T-helper 2 cell treated with Interferon-gamma antibody and Interleukin-4, amounts not matched to agents 5 μg/mL and 100 μg/mL, for 36 hours (primary cell): ENCODE results near the gene TPPP.
"Not testable (repeated sequence)": the region's sequence is repeated elsewhere in the genome, so short reads cannot be mapped to it uniquely, and the experiment has no call there.

Experiments
- DNase-seq: peaks from one replicate; pipeline ENCODE4 v3.0.0; 2021; ENCODE audit warnings: low spot score
- H3K27ac Mint-ChIP-seq: one replicate; pipeline ENCODE4 v1.8.0; 2021; ENCODE audit warnings: mild to moderate bottlenecking, mixed read lengths
- H3K27me3 Mint-ChIP-seq: one replicate; pipeline ENCODE4 v1.8.0; 2021; ENCODE audit warnings: low read depth, mixed read lengths
- H3K36me3 Mint-ChIP-seq: one replicate; pipeline ENCODE4 v1.8.0; 2021; ENCODE audit warnings: low read depth, mixed read lengths
- H3K4me1 Mint-ChIP-seq: one replicate; pipeline ENCODE4 v1.8.0; 2021; ENCODE audit warnings: low read depth, mixed read lengths
- H3K4me3 Mint-ChIP-seq: one replicate; pipeline ENCODE4 v1.8.0; 2022; ENCODE audit warnings: mild to moderate bottlenecking, moderate library complexity, mixed read lengths
- H3K9me3 Mint-ChIP-seq: one replicate; pipeline ENCODE4 v1.8.0; 2021; ENCODE audit warnings: mixed read lengths

TPPP gene

DNA sequence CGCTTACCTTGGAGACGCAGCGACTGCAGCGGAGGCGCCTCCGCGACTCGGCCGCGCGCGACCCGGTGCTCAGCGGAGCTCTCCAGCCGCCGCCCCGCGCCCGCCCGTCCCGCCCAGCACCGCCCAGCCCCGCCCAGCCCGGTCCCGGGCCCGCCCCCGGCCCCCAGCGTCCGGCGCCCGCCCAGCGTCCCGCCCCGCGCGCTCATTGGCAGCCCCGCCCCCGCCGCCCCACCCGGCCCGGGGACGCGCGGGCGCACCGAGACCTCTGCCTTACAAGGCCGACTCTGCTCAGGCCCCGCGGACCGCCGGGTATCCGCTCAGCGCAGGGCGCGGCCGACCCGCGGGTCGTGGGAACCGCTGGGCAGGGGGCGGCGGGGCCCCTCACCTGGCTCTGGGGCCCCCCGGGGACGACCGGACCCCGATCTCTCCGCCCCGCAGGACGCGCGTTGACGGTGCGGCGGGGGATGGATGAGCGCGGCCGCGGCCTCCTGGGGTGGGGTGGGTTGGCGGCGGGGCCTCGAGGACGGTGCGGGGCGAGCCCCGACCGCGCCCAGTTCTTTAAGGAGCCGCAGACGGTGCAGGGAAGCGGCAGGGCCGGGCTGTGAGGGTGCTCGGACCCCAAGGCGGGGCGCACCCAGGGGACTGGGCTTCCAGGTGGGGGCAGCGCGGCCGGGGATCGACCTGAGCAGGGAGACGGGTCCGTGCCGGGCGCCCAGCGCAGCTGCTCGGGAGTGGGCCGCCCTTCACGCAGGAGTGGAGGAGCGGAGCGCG lies at the start of gene TPPP:
TPPP (minus strand) TSS at position 82 of the 771 bp plus-strand sequence. CDS start 15,292 bp downstream, outside the sequence.
- DNase-seq = peak; percentile 73
- not testable (repeated sequence) for H3K9me3 Mint-ChIP-seq, H3K36me3 Mint-ChIP-seq, H3K27ac Mint-ChIP-seq, H3K4me1 Mint-ChIP-seq
- Mint-ChIP-seq H3K4me3 (peak within 1 kb of the TSS; percentile 52), H3K27me3 (peaks cover 18% of the 10 kb centered on the region)

DNA sequence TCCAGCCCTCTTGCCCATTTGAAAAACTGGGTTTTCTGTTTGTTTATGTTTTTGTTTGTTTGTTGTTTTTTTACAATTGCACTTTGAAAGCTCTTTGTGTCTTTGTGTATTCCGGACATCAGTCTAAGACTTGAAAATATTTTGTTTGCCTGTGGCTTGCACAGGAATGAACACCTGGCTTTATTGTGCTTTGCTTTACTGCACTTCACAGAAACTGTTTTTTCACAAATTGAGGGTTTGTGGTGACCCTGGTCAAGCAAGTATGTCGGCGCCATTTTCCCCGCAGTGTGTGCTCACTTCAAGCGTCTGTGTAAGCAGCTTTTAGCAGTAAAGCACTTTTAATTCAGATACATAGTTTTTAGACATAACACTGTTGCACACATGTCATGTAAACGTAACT lies 49.1 kb upstream of the TPPP start:
- peaks cover 14% of the 10 kb centered on the region for H3K27me3 Mint-ChIP-seq
- not testable (repeated sequence) for H3K4me3 Mint-ChIP-seq, DNase-seq, H3K9me3 Mint-ChIP-seq, H3K4me1 Mint-ChIP-seq, H3K27ac Mint-ChIP-seq, H3K36me3 Mint-ChIP-seq

- H3K9me3 Mint-ChIP-seq, DNase-seq, H3K36me3 Mint-ChIP-seq, H3K4me3 Mint-ChIP-seq, H3K27ac Mint-ChIP-seq, H3K4me1 Mint-ChIP-seq: not testable (repeated sequence)
- H3K27me3 Mint-ChIP-seq = peaks cover 12% of the 10 kb centered on the region
Measured at GRCh38 chr5:734145-734544, 41.0 kb upstream of the TPPP start.

- H3K27me3 Mint-ChIP-seq = peaks cover 13% of the 10 kb centered on the region
- not testable (repeated sequence) for H3K4me1 Mint-ChIP-seq, H3K27ac Mint-ChIP-seq, H3K36me3 Mint-ChIP-seq, H3K4me3 Mint-ChIP-seq, DNase-seq, H3K9me3 Mint-ChIP-seq
Measured at GRCh38 chr5:732754-733454, 39.8 kb upstream of the TPPP start.

DNA sequence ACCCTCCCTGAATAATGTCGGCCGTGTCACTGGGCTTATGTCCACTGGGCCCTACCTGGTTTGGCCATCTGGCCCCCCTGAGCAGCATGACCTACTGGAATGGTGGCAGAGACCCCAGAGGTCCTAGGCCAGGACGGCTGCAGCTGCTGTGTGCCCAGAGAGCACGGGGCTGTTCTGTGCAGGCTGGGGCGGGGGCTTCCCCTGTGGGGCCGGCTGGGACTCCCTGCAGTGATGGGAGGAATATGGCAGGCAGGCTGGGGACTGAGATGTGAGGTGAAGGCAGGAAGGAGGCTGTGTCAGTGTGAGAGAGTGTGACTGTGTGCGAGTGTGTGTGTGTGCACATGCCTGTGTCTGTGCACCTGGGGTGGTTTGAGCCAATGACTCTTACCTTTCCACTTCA lies 36.1 kb upstream of the TPPP start:
- H3K27ac Mint-ChIP-seq, H3K36me3 Mint-ChIP-seq, H3K4me3 Mint-ChIP-seq, DNase-seq, H3K4me1 Mint-ChIP-seq, H3K9me3 Mint-ChIP-seq: not testable (repeated sequence)
- H3K27me3 Mint-ChIP-seq = peaks cover 15% of the 10 kb centered on the region

DNA sequence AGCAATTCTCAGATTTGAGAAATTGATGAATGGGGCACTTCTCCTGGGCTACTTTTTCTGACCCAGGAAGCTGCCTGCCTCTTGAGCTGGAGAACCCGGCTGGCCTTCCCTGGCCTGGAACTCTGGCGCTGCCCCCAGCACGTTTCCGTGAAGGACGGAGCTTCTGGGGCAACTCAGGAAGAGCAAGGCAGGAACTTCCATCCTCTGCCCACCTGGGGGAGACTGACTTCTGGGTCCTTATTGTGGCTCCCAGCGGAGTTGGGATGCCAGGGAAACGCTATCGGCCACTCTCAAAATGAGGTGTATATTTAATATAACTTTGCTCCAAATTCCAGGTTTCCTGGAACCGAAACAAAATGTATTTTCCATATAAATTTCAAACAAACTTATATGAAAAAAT lies 33.9 kb upstream of the TPPP start:
- H3K36me3 Mint-ChIP-seq, H3K27ac Mint-ChIP-seq, H3K9me3 Mint-ChIP-seq, H3K4me1 Mint-ChIP-seq, H3K4me3 Mint-ChIP-seq, DNase-seq: not testable (repeated sequence)
- H3K27me3 Mint-ChIP-seq = peaks cover 15% of the 10 kb centered on the region

DNA sequence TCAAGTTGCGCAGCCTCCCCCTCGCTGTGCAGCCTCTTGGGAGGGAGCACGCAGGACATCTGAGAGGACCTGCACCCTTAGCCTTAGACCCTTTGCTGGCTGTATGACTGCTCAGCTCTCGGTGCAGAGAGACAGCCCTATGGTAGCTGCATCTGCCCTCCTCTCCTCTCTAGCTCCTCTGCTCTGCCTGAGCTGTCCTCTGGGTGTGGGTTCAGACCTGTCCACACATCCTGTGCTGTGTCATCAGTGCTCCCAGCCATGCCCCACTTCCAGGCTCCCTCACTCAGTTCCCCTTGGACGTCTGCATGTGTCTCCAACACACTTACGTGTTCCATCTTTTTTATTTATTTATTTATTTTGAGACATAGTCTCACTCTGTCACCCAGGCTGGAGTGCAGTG lies 30.7 kb upstream of the TPPP start:
- H3K9me3 Mint-ChIP-seq = peaks cover 13% of the 10 kb centered on the region
- H3K36me3 Mint-ChIP-seq, DNase-seq, H3K4me3 Mint-ChIP-seq, H3K4me1 Mint-ChIP-seq, H3K27ac Mint-ChIP-seq: not testable (repeated sequence)
- H3K27me3 Mint-ChIP-seq = peaks cover 23% of the 10 kb centered on the region

GRCh38 chr5:723309-723708 lies 30.2 kb upstream of the TPPP start:
- H3K4me1 Mint-ChIP-seq, DNase-seq, H3K36me3 Mint-ChIP-seq, H3K27ac Mint-ChIP-seq, H3K4me3 Mint-ChIP-seq: not testable (repeated sequence)
- H3K27me3 Mint-ChIP-seq = peaks cover 27% of the 10 kb centered on the region
- H3K9me3 Mint-ChIP-seq = peaks cover 19% of the 10 kb centered on the region

DNA sequence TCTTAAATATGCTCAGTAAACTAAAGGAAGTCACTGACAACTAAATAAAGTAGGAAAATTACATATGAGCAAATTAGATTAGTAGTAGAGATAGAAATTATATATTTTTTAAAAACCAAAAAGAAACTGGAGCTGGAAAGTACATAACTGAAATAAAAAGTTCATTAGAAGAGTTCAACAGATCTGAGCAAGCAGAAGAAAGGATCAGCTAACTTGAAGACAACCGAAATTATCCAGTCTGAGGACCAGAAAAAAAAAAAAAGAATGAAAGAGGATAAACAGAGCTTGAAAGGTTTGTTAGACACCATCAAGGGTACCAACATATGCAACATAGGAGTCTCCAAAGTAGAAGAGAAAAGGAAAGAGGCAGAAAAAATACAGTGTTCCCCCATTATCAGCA lies 26.2 kb upstream of the TPPP start:
- not testable (repeated sequence) for H3K36me3 Mint-ChIP-seq, DNase-seq, H3K27ac Mint-ChIP-seq, H3K4me3 Mint-ChIP-seq, H3K4me1 Mint-ChIP-seq
- Mint-ChIP-seq H3K9me3 (peaks cover 23% of the 10 kb centered on the region), H3K27me3 (peaks cover 25% of the 10 kb centered on the region)

DNA sequence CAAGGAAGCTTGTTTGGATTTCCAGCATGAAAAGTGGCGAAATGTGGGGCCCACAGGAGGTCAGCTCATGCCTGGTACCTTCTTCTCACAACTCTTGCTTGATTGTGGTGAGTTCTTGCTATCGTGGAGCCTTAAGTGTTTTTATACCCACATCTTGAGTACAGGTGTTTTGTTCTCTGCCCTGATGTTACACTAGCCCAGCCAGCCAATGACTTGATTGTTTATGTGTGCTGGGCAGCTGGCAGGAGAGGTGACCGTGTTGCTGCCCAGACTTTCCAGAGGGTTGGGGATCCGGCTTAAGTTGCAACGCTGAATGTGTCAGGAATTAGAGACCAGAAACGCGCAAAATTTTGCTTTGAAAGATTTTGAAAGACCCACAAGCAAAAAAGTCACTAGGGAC lies 24.0 kb upstream of the TPPP start:
- Mint-ChIP-seq H3K27ac (no peak overlapping the region), H3K27me3 (peaks cover 30% of the 10 kb centered on the region), H3K36me3 (peaks cover 3% of the 10 kb centered on the region), H3K9me3 (peaks cover 23% of the 10 kb centered on the region), H3K4me3 (no peak overlapping the region), H3K4me1 (no peaks in the 10 kb centered on the region)
- DNase-seq = no peak

GRCh38 chr5:716740-717139 lies 23.6 kb upstream of the TPPP start:
- not testable (repeated sequence) for H3K4me3 Mint-ChIP-seq, H3K27ac Mint-ChIP-seq, DNase-seq, H3K4me1 Mint-ChIP-seq, H3K36me3 Mint-ChIP-seq
- Mint-ChIP-seq H3K27me3 (peaks cover 30% of the 10 kb centered on the region), H3K9me3 (peaks cover 23% of the 10 kb centered on the region)

GRCh38 chr5:715636-716035 lies 22.5 kb upstream of the TPPP start:
- H3K27ac Mint-ChIP-seq, H3K4me3 Mint-ChIP-seq, H3K36me3 Mint-ChIP-seq, DNase-seq, H3K4me1 Mint-ChIP-seq: not testable (repeated sequence)
- Mint-ChIP-seq H3K27me3 (peaks cover 29% of the 10 kb centered on the region), H3K9me3 (peaks cover 23% of the 10 kb centered on the region)

- H3K27ac Mint-ChIP-seq = not testable (repeated sequence)
- peaks cover 23% of the 10 kb centered on the region for H3K27me3 Mint-ChIP-seq
Measured at GRCh38 chr5:714215-715118, 21.3 kb upstream of the TPPP start.

DNA sequence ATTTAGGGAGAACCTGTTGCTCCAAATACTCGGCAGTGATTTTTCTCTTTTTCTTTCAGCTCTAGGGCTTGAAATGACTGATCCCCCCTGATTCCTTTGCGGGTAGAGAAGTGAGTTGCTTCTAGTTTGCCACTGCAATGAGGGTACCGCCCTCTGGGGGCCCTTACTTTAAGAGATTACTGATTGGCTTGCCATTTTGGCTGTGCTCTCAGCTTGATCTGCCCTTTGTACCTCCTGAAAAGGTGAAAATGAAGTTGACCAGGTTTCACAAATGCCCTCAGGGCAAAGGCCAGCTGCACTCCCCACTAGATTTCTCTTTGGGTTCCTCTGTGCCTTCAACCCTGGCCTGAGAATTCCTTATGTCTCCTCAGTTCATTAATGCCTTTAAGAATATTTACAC lies 20.5 kb upstream of the TPPP start:
- H3K27me3 Mint-ChIP-seq = peaks cover 19% of the 10 kb centered on the region
- H3K4me1 Mint-ChIP-seq, H3K4me3 Mint-ChIP-seq, DNase-seq, H3K9me3 Mint-ChIP-seq, H3K36me3 Mint-ChIP-seq, H3K27ac Mint-ChIP-seq: not testable (repeated sequence)

More at GRCh38 chr5:714215-715118, 21.3 kb upstream of the TPPP start:
- H3K4me1 Mint-ChIP-seq, H3K36me3 Mint-ChIP-seq, DNase-seq, H3K4me3 Mint-ChIP-seq: not testable (repeated sequence)
- peaks cover 13% of the 10 kb centered on the region for H3K9me3 Mint-ChIP-seq
